OCI-LY7 (cell line): ENCODE data around the gene HPCAL4.

ENCODE experiments used
- EZH2phosphoT487 ChIP-seq: fragments of 200-600 bp; sonication (generic); IDR thresholded peaks from 2 replicates; pipeline ENCODE4 v1.6.1; 2018; ENCODE audit warnings: low read depth, borderline replicate concordance, mild to moderate bottlenecking, mixed run types, antibody characterized with exemption, low read length, moderate library complexity, mixed read lengths
- TF ChIP-seq, protein P1 (sequence below): fragments of 200-600 bp; sonication (generic); conservative IDR thresholded peaks from 2 replicates; pipeline ENCODE4 v1.5.1; 2014; ENCODE audit warnings: mild to moderate bottlenecking, antibody characterized with exemption, low read length, moderate library complexity, mixed read lengths

DNA sequence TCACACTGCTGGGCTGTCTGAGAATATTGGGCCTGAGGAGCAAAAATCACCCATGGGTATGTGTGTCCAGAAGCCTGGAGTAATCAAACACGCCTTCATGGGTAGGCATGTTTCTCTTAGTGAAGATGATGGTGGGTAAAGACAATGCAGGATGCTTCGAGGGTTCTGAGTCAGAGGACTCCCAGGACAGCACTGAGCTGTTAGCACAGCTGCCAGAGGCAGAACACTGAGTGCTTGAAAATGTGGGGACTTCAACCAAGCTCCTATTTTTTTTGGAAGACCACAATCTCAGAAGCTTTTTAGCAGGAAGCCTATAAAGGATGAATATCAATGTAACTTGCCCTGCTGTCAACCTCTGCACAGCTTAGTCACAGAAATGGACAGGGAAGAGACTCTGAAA is 11.4 kb downstream of the HPCAL4 start:
- TF ChIP-seq EZH2phosphoT487 = no peak
- TF ChIP-seq, protein P1, sequence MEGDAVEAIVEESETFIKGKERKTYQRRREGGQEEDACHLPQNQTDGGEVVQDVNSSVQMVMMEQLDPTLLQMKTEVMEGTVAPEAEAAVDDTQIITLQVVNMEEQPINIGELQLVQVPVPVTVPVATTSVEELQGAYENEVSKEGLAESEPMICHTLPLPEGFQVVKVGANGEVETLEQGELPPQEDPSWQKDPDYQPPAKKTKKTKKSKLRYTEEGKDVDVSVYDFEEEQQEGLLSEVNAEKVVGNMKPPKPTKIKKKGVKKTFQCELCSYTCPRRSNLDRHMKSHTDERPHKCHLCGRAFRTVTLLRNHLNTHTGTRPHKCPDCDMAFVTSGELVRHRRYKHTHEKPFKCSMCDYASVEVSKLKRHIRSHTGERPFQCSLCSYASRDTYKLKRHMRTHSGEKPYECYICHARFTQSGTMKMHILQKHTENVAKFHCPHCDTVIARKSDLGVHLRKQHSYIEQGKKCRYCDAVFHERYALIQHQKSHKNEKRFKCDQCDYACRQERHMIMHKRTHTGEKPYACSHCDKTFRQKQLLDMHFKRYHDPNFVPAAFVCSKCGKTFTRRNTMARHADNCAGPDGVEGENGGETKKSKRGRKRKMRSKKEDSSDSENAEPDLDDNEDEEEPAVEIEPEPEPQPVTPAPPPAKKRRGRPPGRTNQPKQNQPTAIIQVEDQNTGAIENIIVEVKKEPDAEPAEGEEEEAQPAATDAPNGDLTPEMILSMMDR = no peak
